ENCODE results near the gene EPC2.
A peak's percentile ranks its signal among the peaks of the same experiment; 100 is the strongest.
"Not testable (repeated sequence)": the region's sequence is repeated elsewhere in the genome, so short reads cannot be mapped to it uniquely, and the experiment has no call there.

EPC2 gene

DNA sequence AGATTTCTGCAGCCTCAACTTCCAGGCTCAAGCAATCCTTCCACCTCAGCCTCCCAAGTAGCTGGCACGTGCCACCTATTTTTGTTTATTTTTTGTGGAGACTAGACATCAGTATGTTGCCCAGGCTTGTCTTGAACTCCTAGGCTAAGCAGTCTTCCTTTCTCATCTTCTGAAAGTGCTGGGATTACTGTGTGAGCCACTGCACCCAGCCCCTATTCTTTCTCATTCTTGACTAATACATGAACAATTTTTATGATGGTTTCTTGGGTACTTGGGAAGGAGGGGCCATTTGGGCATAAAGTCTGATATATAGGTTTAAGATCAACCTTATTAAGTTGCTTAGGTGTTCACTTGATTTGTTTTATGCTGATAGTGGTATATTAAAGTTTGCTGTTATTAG lies 26.2 kb downstream of the EPC2 start:
- Histone ChIP-seq H3K9me3 (no peaks in the 10 kb centered on the region), H3K36me3 (replicated peaks) (no peaks in the 10 kb centered on the region), H3K27me3 (ENCODE audit: low read depth) (no peaks in the 10 kb centered on the region), H3K4me1 (peaks cover 9% of the 10 kb centered on the region), H3K4me3 (no peak overlapping the region)
- in situ Hi-C loops (cut with MboI; ENCODE audit: low sequenced_read_pairs) = no loop called here
- no peak for DNase-seq (ENCODE audit: low spot score in 2 of 2)

DNA sequence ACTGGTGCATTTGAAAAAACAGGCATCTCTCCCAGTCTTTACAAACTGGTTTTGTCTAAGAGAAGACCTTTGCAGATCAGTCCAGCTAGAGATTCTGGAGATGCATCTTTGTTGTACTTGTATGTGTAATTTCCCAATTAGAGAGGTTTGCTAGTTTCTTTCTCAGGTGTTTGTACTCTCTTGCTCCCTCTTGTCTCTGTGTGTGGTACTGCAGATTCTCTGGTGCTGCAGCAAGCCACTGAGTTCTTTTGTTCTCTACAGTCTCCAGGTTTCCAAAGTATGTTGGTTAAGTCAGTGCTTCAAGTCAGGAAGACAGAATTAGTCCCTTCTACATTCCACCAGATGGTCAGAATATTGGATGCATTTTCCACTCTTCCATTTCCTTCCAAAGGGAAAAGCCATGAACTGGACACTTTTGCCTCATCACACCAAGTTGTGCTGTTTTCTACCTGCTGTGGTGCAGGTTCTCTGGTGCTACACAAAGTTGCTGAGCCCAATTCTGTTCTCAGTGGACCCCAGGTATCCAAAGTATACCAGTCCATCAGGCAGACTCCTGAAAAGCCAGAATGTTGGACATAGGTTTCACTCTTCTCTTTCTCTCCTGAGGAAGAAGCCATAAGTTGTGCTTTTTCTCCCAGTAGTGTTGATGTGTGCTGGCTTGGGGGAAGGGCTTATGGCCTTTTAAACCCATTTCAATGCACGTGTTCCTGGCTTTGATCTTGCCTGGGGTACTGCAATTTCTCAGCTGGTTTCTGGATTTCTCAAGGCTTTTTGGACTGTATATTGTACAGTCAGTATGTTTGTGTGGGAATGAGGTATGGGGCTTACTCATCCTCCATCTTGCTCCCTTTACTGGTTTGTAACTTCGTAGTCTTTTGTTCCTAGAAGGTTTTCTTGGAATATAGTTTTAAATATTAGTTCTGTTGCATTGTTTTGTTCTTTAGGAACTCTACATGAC lies 29.8 kb downstream of the EPC2 start:
- Histone ChIP-seq H3K9me3 (no peaks in the 10 kb centered on the region), H3K4me3 (no peak overlapping the region), H3K36me3 (replicated peaks) (no peaks in the 10 kb centered on the region), H3K27me3 (ENCODE audit: low read depth) (no peaks in the 10 kb centered on the region), H3K4me1 (no peaks in the 10 kb centered on the region)
- peak; percentile 46 to 58 for DNase-seq (ENCODE audit: low spot score in 2 of 2)
- in situ Hi-C loops (cut with MboI; ENCODE audit: low sequenced_read_pairs) = no loop called here

DNA sequence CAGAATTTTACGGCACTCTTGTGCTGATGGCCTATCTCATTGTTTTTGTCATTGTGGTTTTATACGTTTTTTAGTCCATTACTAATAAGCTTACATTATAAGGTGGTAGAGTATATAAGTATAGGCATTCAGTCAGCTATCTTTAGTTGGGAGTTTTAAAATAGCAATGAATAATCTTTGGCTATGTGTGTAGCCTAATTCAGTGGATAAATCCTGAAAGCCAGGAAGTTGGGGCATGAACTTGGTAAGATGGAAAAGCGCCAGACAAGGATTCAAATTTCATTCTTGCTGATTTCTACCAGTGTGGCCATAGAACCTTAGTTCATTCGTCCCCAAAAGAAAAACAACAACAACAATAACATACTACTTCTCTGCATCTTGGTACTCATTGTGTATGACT lies 31.2 kb downstream of the EPC2 start:
- no peak overlapping the region for H3K4me3 ChIP-seq
- no peak for DNase-seq (ENCODE audit: low spot score in 2 of 2)
- no peaks in the 10 kb centered on the region for H3K27me3 ChIP-seq (ENCODE audit: low read depth)
- no peaks in the 10 kb centered on the region for H3K9me3 ChIP-seq
- no peaks in the 10 kb centered on the region for H3K4me1 ChIP-seq
- H3K36me3 ChIP-seq (replicated peaks) = no peaks in the 10 kb centered on the region
- in situ Hi-C loops (cut with MboI; ENCODE audit: low sequenced_read_pairs) = no loop called here

DNA sequence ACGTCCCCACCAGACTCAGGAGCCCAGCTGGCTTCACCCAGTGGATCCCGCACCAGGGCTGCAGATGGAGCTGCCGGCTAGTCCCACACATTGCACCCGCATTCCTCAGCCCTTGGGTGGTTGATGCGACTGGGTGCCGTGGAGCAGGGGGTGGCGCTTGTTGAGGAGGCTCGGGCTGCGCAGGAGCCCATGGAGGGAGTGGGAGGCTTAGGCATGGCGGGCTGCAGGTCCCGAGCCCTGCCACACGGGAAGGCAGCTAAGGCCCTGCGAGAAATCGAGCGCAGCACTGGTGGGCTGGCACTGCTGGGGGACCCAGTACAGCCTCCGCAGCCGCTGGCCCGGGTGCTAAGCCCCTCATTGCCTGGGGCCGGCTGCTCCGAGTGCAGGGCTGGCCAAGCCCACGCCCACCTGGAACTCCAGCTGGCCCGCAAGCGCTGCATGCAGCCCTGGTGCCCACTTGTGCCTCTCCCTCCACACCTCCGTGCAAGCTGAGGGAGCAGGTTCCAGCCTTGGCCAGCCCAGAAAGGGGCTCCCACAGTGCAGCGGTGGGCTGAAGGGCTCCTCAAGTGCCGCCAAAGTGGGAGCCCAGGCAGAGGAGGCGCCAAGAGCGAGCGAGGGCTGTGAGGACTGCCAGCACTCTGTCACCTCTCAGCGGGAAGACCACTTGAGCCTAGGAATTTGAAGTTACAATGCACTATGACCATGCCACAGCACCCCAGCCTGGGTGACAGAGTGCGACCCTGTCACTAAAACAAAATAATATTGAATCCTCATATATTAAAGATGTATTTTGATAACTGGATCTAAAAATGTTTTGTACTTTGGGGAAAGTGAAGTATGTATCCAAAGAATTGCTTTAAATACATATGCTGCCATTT lies 34.0 kb downstream of the EPC2 start:
- H3K27me3 ChIP-seq (ENCODE audit: low read depth); H3K4me3 ChIP-seq; H3K4me1 ChIP-seq; DNase-seq (ENCODE audit: low spot score in 2 of 2); H3K9me3 ChIP-seq; in situ Hi-C loops (cut with MboI; ENCODE audit: low sequenced_read_pairs); H3K36me3 ChIP-seq (replicated peaks): not testable (repeated sequence)

DNA sequence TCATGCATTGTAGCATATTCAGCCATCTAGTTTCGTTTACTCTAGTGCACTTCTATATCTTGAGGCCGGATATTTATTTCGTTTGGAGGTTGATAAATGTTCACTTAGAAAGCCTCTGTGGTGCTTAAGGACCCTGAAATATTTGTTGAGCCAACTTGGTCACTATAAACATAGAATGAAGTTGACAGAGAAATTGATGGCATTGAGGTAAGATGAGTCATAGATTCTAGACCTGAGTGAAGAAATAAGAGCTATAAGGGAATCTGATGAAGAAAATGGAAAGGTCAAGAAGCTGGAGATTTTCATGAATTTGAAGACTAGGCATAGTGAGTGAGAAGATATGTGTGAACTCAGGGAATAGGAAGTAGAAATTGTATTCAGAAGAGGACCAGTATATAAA lies 35.9 kb downstream of the EPC2 start:
- Histone ChIP-seq H3K36me3 (replicated peaks) (no peaks in the 10 kb centered on the region), H3K4me3 (no peak overlapping the region), H3K9me3 (no peaks in the 10 kb centered on the region), H3K27me3 (ENCODE audit: low read depth) (no peaks in the 10 kb centered on the region), H3K4me1 (no peaks in the 10 kb centered on the region)
- DNase-seq (ENCODE audit: low spot score in 2 of 2) = no peak
- in situ Hi-C loops (cut with MboI; ENCODE audit: low sequenced_read_pairs) = no loop called here

DNA sequence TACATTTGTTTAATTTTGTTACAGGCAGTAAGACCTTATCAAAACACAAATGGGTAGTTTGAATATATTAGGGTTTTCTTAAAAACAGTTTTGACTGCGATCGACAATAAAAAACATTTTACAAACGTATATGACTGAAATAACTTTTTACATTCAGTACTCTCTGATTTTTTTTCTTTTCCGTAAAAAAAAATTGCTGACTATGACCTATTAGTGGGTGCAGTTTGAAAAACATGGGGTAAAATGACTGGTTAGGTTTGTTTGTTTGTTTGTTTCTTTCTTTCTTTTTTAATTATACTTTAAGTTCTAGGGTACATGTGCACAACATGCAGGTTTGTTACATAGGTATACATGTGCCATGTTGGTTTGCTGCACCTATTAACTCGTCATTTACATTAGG lies 36.9 kb downstream of the EPC2 start:
- Histone ChIP-seq H3K27me3 (ENCODE audit: low read depth) (no peaks in the 10 kb centered on the region), H3K4me1 (no peaks in the 10 kb centered on the region), H3K4me3 (no peak overlapping the region), H3K36me3 (replicated peaks) (no peaks in the 10 kb centered on the region), H3K9me3 (no peaks in the 10 kb centered on the region)
- DNase-seq (ENCODE audit: low spot score in 2 of 2) = no peak
- in situ Hi-C loops (cut with MboI; ENCODE audit: low sequenced_read_pairs) = no loop called here

DNA sequence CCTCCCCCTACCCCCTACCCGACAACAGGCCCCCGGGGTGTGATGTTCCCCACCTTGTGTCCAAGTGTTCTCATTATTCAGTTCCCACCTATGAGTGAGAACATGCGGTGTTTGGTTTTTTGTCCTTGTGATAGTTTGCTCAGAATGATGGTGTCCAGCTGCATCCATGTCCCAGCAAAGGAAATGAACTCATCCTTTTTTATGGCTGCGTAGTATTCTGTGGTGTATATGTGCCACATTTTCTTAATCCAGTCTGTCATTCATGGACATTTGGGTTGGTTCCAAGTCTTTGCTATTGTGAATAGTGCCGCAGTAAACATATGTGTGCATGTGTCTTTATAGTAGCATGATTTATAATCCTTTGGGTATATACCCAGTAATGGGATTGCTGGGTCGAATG lies 37.3 kb downstream of the EPC2 start:
- in situ Hi-C loops (cut with MboI; ENCODE audit: low sequenced_read_pairs); H3K9me3 ChIP-seq; H3K36me3 ChIP-seq (replicated peaks); H3K27me3 ChIP-seq (ENCODE audit: low read depth); H3K4me1 ChIP-seq; DNase-seq (ENCODE audit: low spot score in 2 of 2); H3K4me3 ChIP-seq: not testable (repeated sequence)

DNA sequence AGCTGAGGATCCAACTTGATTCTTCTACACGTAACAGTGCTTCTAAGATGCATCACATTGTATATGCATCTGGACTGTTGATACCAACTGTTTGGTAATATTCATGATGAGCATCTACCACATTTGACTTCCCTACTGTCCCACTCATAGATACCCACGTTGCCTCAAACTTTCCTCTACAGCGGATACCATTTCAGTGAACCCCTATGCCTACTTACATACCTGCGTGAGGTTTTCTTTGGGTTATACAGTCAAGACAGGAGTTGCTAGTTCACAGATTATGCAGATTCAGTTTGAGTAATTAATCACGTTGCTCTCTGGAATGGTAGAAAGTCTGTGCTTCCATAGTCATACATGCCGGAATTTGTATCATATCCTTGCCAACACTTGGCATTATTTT lies 40.0 kb downstream of the EPC2 start:
- Histone ChIP-seq H3K4me1 (no peaks in the 10 kb centered on the region), H3K36me3 (replicated peaks) (no peaks in the 10 kb centered on the region), H3K4me3 (no peak overlapping the region), H3K9me3 (no peaks in the 10 kb centered on the region), H3K27me3 (ENCODE audit: low read depth) (no peaks in the 10 kb centered on the region)
- in situ Hi-C loops (cut with MboI; ENCODE audit: low sequenced_read_pairs) = no loop called here
- DNase-seq (ENCODE audit: low spot score in 2 of 2) = no peak

DNA sequence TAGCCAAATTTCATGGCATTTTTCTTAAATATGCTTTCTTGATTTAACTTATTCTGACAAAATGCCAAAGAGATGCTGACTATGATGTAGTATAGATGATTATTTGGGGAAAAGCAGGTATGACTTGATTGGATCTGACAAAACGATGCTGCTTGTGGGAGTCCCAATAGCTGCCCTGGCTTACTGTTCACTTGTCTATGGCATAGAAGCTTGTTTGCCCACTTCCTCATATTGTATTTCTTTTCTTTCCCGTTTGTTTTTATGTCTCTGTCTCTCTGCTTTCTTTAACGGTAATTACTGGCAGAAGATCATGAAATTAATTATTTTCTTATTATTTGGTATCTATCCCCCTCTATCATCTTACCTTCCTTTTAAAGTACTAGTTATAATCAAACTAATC lies 43.0 kb downstream of the EPC2 start:
- Histone ChIP-seq H3K9me3 (no peaks in the 10 kb centered on the region), H3K27me3 (ENCODE audit: low read depth) (no peaks in the 10 kb centered on the region), H3K4me3 (no peak overlapping the region), H3K36me3 (replicated peaks) (no peaks in the 10 kb centered on the region), H3K4me1 (0 out of 2 replicates have a peak, but pooled peaks cover 2% of the 10 kb centered on the region)
- in situ Hi-C loops (cut with MboI; ENCODE audit: low sequenced_read_pairs) = no loop called here
- no peak for DNase-seq (ENCODE audit: low spot score in 2 of 2)

DNA sequence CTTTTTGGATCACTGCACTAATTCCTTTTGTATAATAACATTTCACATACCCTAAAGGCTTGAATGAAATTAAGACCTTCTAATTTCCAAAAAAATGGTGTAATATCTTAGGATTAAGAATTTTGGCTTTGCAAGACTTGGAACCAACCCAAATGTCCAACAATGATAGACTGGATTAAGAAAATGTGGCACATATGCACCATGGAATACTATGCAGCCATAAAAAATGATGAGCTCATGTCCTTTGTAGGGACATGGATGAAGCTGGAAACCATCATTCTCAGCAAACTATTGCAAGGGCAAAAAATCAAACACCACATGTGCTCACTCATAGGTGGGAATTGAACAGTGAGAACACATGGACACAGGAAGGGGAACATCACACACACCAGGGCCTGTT lies 43.5 kb downstream of the EPC2 start:
- DNase-seq (ENCODE audit: low spot score in 2 of 2); H3K27me3 ChIP-seq (ENCODE audit: low read depth); H3K36me3 ChIP-seq (replicated peaks); H3K4me3 ChIP-seq; H3K9me3 ChIP-seq; H3K4me1 ChIP-seq; in situ Hi-C loops (cut with MboI; ENCODE audit: low sequenced_read_pairs): not testable (repeated sequence)

DNA sequence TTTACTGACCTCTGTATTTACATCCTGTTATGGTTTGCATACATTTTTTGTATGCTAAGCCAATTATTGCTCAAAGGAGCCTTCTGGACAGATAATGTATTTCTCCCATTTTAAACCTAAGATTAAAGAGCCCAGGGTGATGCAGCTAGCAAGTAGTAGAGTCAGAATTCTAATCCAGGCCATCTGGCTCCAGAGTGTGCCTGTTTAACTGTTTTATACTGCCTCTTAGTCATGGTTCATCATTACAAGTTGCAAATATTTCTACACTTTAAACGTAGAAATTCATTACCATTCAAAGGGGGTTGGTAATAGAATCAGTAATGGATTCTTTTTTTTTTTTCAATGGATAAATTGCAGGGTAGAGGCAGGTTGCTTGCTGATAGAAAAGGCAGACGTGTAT lies 52.4 kb downstream of the EPC2 start:
- Histone ChIP-seq H3K9me3 (no peaks in the 10 kb centered on the region), H3K4me3 (no peak overlapping the region), H3K4me1 (no peaks in the 10 kb centered on the region; the same call in 1 of the 2 replicates), H3K27me3 (ENCODE audit: low read depth) (no peaks in the 10 kb centered on the region), H3K36me3 (replicated peaks) (0 out of 2 replicates have a peak, but pooled peaks cover 5% of the 10 kb centered on the region)
- in situ Hi-C loops (cut with MboI; ENCODE audit: low sequenced_read_pairs) = no loop called here
- DNase-seq (ENCODE audit: low spot score in 2 of 2) = no peak

DNA sequence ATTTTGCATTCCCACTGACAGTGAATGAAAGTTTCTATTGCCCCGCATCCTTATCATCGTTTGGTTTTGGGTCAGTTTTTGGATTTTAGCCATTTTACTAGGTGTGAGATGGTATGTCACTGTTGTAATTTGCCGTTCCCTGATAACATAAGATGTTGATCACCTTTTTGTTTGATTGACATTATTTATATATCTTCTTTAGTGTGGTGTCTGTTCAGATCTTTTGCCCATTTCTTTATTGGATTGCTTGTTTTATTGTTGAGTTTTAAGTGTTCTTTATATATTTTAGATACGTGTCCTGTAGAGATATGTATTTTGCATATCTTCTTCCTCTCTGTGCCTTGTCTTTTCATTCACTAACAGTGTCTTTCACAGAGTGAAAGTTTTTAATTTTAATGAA lies 55.3 kb downstream of the EPC2 start:
- Histone ChIP-seq H3K9me3 (no peaks in the 10 kb centered on the region), H3K36me3 (replicated peaks) (peaks cover 3% of the 10 kb centered on the region; the same call in 1 of the 2 replicates), H3K4me3 (no peak overlapping the region), H3K27me3 (ENCODE audit: low read depth) (no peaks in the 10 kb centered on the region), H3K4me1 (no peaks in the 10 kb centered on the region; the same call in 1 of the 2 replicates)
- no peak for DNase-seq (ENCODE audit: low spot score in 2 of 2)
- in situ Hi-C loops (cut with MboI; ENCODE audit: low sequenced_read_pairs) = no loop called here

DNA sequence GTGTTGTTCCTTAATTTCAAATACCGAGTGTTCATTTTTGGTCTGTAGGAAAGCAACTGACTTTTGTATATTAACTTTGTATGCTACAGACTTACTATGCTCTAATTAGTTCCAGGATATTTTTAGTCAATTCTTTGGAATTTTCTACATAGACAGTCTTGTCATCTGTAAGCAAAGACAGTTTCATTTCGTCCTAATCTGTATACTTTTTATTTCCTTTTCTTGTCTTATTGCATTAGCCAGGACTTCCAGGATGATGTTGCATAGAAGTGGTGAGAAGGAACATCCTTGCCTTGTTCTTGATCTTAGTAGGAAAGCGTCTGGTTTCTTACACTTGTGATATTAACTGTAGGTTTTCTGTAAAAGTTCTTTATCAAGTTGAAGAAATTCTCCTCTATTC lies 56.5 kb downstream of the EPC2 start:
- DNase-seq (ENCODE audit: low spot score in 2 of 2) = no peak
- no peaks in the 10 kb centered on the region for H3K27me3 ChIP-seq (ENCODE audit: low read depth)
- peaks cover 3% of the 10 kb centered on the region; the same call in 1 of the 2 replicates for H3K36me3 ChIP-seq (replicated peaks)
- no peak overlapping the region for H3K4me3 ChIP-seq
- no peaks in the 10 kb centered on the region for H3K9me3 ChIP-seq
- H3K4me1 ChIP-seq = no peaks in the 10 kb centered on the region; the same call in 1 of the 2 replicates
- in situ Hi-C loops (cut with MboI; ENCODE audit: low sequenced_read_pairs) = no loop called here

DNA sequence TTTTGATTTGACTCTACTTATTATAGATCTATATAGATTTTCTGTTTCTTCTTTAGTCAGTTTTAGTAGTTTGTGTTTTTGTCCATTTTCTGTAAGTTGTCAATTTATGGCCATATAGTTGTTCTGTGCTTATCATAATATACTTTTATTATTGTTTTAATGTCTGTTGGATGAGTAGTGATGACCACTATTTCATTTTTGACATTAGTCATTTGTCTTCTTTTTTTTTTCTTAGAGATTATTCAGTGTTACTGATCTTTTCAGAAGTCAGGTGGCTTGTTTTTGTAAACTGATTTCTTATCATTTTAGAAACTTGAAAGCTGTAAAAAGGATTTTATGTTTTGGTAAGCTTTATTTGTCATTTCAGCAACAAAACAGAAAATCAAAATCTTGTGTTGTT lies 57.3 kb downstream of the EPC2 start:
- H3K27me3 ChIP-seq (ENCODE audit: low read depth) = no peaks in the 10 kb centered on the region
- no peak overlapping the region for H3K4me3 ChIP-seq
- in situ Hi-C loops (cut with MboI; ENCODE audit: low sequenced_read_pairs) = no loop called here
- no peaks in the 10 kb centered on the region for H3K9me3 ChIP-seq
- DNase-seq (ENCODE audit: low spot score in 2 of 2) = no peak
- H3K4me1 ChIP-seq = no peaks in the 10 kb centered on the region
- H3K36me3 ChIP-seq (replicated peaks) = no peaks in the 10 kb centered on the region; the same call in 1 of the 2 replicates
